Mesothelial cell of epicardium (in vitro differentiated cells): ENCODE results near the gene RASSF1. TPM values are rescaled to one million over a fixed set of nuclear protein-coding genes. Genes with fewer than 3 reads are reported as not detected.

Experiments used
- DNase-seq, 2 experiments: peaks; one replicate each; pipeline ENCODE4 v3.0.0; 2021; ENCODE audit warnings: low spot score in 2 of 2; ENCODE audit not compliant: unreplicated experiment in 2 of 2
- H3K27ac Mint-ChIP-seq: 2 replicates; pipeline ENCODE4 v1.8.0; 2021; ENCODE audit warnings: mixed read lengths
- H3K27me3 Mint-ChIP-seq: 2 replicates; pipeline ENCODE4 v1.8.0; 2021; ENCODE audit warnings: low read depth, mixed read lengths
- H3K36me3 Mint-ChIP-seq: 2 replicates; pipeline ENCODE4 v1.8.0; 2021; ENCODE audit warnings: mixed read lengths
- H3K4me1 Mint-ChIP-seq: 2 replicates; pipeline ENCODE4 v1.8.0; 2021; ENCODE audit warnings: mixed read lengths
- H3K4me3 Mint-ChIP-seq: 2 replicates; pipeline ENCODE4 v1.8.0; 2021; ENCODE audit warnings: mild to moderate bottlenecking, moderate library complexity, mixed read lengths
- H3K9me3 Mint-ChIP-seq: 2 replicates; pipeline ENCODE4 v1.8.0; 2021; ENCODE audit warnings: mixed read lengths
- CTCF ChIP-seq: fragments of 200-600 bp; sonication (generic); IDR thresholded peaks from one replicate; pipeline ENCODE4 v1.5.0; 2021; ENCODE audit warnings: antibody characterized with exemption; ENCODE audit not compliant: unreplicated experiment
- total RNA-seq: library from RNA; stranded (reverse); gene quantifications from 3 replicates; pipeline ENCODE4 v1.2.1, GENCODE V29; 2021

Gene RASSF1
- total RNA-seq, 1 donor from 2014 or later = 15.4 TPM

- Mint-ChIP-seq H3K4me3 (peak overlapping the region; percentile 97), H3K36me3 (no peaks in the 10 kb centered on the region), H3K9me3 (no peaks in the 10 kb centered on the region), H3K27me3 (no peaks in the 10 kb centered on the region), H3K4me1 (peaks cover 33% of the 10 kb centered on the region), H3K27ac (no peak overlapping the region)
- no peak for DNase-seq
- TF ChIP-seq CTCF = no peak
These were observed 15.9 kb upstream of the RASSF1 start for GRCh38 chr3:50356553-50356952.

GRCh38 chr3:50355829-50356552 is 15.4 kb upstream of the RASSF1 start:
- no peaks in the 10 kb centered on the region for H3K36me3 Mint-ChIP-seq
- H3K9me3 Mint-ChIP-seq = no peaks in the 10 kb centered on the region
- no peaks in the 10 kb centered on the region for H3K27me3 Mint-ChIP-seq
- no peak for TF ChIP-seq CTCF
- peak overlapping the region; percentile 97 for H3K4me3 Mint-ChIP-seq
- peaks cover 39% of the 10 kb centered on the region for H3K4me1 Mint-ChIP-seq
- H3K27ac Mint-ChIP-seq = no peak overlapping the region
- no peak for DNase-seq

- Mint-ChIP-seq H3K9me3 (no peaks in the 10 kb centered on the region), H3K27ac (no peak overlapping the region), H3K4me1 (peaks cover 46% of the 10 kb centered on the region), H3K4me3 (no peak overlapping the region), H3K27me3 (no peaks in the 10 kb centered on the region), H3K36me3 (no peaks in the 10 kb centered on the region)
- no peak for TF ChIP-seq CTCF
- DNase-seq = no peak
These were observed 14.2 kb upstream of the RASSF1 start for GRCh38 chr3:50354850-50355249.

DNA sequence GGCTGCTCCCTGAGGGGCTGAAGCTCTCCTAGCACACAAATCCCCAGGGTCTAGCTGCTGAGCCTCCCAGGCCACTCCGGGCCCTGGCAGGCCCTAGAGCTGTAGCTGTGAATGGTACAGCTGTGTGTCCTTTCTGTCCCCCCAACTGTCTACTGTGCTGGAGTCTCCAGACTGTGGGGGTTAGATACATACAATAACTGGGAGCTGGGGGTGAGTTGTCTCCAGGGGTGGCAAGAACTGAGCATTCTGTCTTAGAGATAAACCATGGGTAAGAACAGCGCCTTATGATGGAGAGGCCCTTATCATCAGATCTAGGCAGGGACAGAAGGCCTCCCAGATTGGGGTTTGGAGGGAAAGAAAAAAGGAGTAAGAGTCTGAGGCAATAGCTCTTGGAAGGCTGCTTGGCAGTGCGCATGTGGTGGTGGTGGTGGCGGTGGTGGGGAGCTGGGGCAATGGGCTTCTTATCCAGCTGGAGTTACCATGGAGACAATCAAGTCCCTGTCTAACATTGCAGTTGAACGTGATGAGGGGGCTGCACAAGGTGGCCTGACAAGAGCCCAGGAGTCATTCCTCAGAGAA is 13.6 kb upstream of the RASSF1 start:
- no peak for TF ChIP-seq CTCF
- Mint-ChIP-seq H3K27me3 (no peaks in the 10 kb centered on the region), H3K36me3 (no peaks in the 10 kb centered on the region), H3K4me3 (no peak overlapping the region), H3K9me3 (no peaks in the 10 kb centered on the region), H3K27ac (no peak overlapping the region), H3K4me1 (peaks cover 42% of the 10 kb centered on the region)
- no peak for DNase-seq

- no peaks in the 10 kb centered on the region for H3K9me3 Mint-ChIP-seq
- no peaks in the 10 kb centered on the region for H3K36me3 Mint-ChIP-seq
- TF ChIP-seq CTCF = no peak
- no peak overlapping the region for H3K4me3 Mint-ChIP-seq
- H3K27ac Mint-ChIP-seq = no peak overlapping the region
- H3K4me1 Mint-ChIP-seq = peaks cover 40% of the 10 kb centered on the region
- DNase-seq = no peak
- H3K27me3 Mint-ChIP-seq = no peaks in the 10 kb centered on the region
These were observed 12.8 kb upstream of the RASSF1 start for GRCh38 chr3:50353245-50354004.
